Endothelial cell of umbilical vein (primary cell): ENCODE measurements around the gene ABI3.

Experiments
- EZH2 ChIP-seq: IDR thresholded peaks from 2 replicates; pipeline ENCODE4 v1.6.1; 2012; ENCODE audit warnings: borderline replicate concordance, low read depth, mild to moderate bottlenecking, moderate library complexity, low read length, inconsistent platforms; ENCODE audit not compliant: severe bottlenecking
- FOS ChIP-seq: IDR thresholded peaks from 2 replicates; pipeline ENCODE4 v1.6.1; 2011; ENCODE audit warnings: mild to moderate bottlenecking, low read length, moderate library complexity, borderline replicate concordance; ENCODE audit not compliant: insufficient read depth
- JUN ChIP-seq: IDR thresholded peaks from 2 replicates; pipeline ENCODE4 v1.6.1; 2011; ENCODE audit warnings: borderline replicate concordance, low read depth; ENCODE audit not compliant: insufficient read length, insufficient read depth
- MYC ChIP-seq: IDR thresholded peaks from one replicate; pipeline ENCODE4 v1.6.1; 2011; ENCODE audit warnings: mild to moderate bottlenecking, low read depth, low read length
- POLR2A ChIP-seq: IDR thresholded peaks from 2 replicates; pipeline ENCODE4 v1.6.1; 2012; ENCODE audit warnings: low read depth, mild to moderate bottlenecking, control low read depth, low read length
- POLR2AphosphoS5 ChIP-seq: IDR thresholded peaks from 2 replicates; pipeline ENCODE4 v1.6.1; 2012; ENCODE audit warnings: low read depth, mild to moderate bottlenecking, control low read depth, low read length, moderate library complexity; ENCODE audit not compliant: insufficient read depth
- TF ChIP-seq, protein P1 (sequence below), 2 donors: IDR thresholded peaks; 1 replicate in 1 of 2; 2 replicates in 1 of 2; pipeline ENCODE4 v1.5.1; 2011; ENCODE audit warnings: low read length in 2 of 2, mild to moderate bottlenecking in 2 of 2, moderate library complexity in 2 of 2, control low read depth in 1 of 2, inconsistent platforms in 1 of 2, low read depth in 1 of 2; ENCODE audit not compliant: insufficient read depth in 1 of 2; ENCODE audit errors: extremely low read depth in 1 of 2
- TF ChIP-seq, protein P2 (sequence below): IDR thresholded peaks from 2 replicates; pipeline ENCODE4 v1.6.1; 2011; ENCODE audit not compliant: insufficient read depth, insufficient read length

DNA sequence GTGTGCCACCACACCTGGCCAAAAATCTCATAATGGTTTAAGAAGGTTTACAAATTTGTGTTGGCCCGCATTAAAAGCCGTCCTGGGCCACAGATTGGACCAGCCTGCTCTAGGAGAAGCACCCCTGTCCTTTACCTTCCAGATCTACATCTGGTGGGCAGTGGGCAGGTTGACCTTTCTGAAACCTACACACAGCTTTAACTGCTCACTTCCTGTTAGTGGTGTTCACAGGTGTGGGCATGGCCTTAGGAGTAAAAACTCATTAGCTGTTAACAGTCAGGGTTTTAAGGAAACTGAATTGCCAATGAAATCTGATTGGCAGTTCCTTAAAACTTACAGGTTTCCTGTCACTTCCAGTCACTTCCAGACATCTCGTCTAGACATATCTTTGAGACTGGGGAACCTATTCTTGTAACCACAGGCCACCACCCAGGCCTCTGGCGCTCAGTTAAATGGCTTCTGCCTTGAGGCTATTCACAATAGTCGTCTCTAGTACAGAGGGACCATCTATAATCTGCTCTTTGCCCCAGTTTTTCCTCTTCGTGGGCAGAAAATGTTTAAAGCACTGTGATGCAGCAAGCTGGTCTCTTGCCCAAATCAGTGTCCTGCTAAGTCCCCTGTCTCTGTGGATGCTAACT lies 29.4 kb upstream of the ABI3 start:
- TF ChIP-seq, protein P1, sequence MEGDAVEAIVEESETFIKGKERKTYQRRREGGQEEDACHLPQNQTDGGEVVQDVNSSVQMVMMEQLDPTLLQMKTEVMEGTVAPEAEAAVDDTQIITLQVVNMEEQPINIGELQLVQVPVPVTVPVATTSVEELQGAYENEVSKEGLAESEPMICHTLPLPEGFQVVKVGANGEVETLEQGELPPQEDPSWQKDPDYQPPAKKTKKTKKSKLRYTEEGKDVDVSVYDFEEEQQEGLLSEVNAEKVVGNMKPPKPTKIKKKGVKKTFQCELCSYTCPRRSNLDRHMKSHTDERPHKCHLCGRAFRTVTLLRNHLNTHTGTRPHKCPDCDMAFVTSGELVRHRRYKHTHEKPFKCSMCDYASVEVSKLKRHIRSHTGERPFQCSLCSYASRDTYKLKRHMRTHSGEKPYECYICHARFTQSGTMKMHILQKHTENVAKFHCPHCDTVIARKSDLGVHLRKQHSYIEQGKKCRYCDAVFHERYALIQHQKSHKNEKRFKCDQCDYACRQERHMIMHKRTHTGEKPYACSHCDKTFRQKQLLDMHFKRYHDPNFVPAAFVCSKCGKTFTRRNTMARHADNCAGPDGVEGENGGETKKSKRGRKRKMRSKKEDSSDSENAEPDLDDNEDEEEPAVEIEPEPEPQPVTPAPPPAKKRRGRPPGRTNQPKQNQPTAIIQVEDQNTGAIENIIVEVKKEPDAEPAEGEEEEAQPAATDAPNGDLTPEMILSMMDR (IDR thresholded peaks at IDR 0.05; ENCODE audit: extremely low read depth in 1 of 2, insufficient read depth in 1 of 2, low read depth in 1 of 2, low read length in 2 of 2): no peak
- TF ChIP-seq EZH2 (no peak), POLR2AphosphoS5 (no peak), POLR2A (no peak), JUN (no peak), FOS (no peak), MYC (no peak)
- TF ChIP-seq, protein P2, sequence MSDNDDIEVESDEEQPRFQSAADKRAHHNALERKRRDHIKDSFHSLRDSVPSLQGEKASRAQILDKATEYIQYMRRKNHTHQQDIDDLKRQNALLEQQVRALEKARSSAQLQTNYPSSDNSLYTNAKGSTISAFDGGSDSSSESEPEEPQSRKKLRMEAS: no peak
